Raji (cell line): ENCODE measurements around the gene ST8SIA6.

Source experiments
- POLR2A ChIP-seq: IDR thresholded peaks from 2 replicates; pipeline ENCODE4 v1.6.1; 2011; ENCODE audit warnings: low read depth, low read length, control low read depth; ENCODE audit not compliant: insufficient read depth

The ST8SIA6 gene

GRCh38 chr10:17416442-17417211, 37.8 kb downstream of the ST8SIA6 start:
- no peak for TF ChIP-seq POLR2A

DNA sequence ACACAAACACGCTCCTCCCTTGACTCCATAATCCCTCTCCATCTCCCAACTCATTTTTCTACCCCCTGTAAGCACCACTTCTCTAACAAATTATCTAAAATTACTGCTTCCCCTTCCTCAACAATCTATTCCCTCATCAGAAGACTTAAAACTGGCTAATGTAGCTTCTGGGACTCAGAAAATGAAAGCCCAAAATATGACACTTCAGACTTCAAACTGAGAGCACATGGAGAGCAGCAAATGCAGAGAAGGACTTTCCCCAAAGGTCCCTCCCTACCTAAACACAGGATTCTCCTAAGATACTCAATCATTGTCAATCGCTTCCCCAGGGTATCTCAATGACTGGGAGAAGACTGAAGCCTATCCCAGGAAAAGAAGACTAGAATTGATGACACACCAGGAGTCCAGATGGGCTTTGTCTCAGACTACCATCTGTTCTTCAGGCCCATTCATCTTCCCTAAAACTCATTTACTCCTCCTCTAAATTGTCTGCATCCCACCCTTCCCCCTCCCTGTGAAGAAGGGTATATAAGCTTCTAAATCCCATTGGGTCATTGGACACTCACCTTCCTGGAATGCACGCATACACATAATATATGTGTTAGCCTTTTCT, 39.2 kb downstream of the ST8SIA6 start:
- TF ChIP-seq POLR2A: no peak

- no peak for TF ChIP-seq POLR2A
These were observed 39.9 kb downstream of the ST8SIA6 start for GRCh38 chr10:17414484-17414883.

DNA sequence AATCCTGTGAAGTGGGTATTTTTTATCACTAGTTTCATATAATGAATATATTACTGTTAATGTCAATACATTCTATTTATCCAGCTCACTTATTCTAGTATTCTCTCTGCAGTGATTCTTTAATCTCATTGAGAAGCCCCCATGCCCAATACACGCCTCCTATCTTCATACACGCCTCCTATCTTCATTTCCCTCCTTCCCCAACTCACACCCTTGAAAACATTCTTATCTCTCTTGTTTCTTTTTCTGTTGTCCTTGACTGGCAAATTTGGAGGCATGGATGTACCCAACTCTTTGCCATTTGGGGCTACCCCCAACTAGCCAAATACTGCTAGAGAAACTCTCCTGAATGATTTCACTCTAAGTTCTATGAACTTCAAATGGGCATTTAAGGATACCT, 40.5 kb downstream of the ST8SIA6 start:
- no peak for TF ChIP-seq POLR2A

DNA sequence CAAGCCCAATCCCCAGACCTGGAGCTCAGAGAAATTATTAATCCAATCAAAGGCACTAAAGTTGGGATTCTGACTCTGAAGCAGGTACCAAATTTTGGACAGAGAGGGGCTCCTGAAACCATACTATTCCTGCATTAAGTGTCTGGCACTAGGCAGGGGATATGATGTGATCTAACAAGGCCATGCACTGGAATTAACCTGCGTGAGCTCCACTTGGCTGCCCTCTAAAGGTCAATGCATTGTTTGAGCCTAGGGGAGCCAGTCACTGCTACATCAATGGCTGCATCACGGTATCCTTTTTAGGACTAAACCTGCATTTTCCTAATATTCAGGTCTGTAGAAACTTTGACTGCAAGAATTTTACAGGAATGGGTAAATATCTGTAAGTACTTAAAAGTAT, 42.1 kb downstream of the ST8SIA6 start:
- no peak for TF ChIP-seq POLR2A

- no peak for TF ChIP-seq POLR2A
These were observed 43.5 kb downstream of the ST8SIA6 start for GRCh38 chr10:17410907-17411306.

DNA sequence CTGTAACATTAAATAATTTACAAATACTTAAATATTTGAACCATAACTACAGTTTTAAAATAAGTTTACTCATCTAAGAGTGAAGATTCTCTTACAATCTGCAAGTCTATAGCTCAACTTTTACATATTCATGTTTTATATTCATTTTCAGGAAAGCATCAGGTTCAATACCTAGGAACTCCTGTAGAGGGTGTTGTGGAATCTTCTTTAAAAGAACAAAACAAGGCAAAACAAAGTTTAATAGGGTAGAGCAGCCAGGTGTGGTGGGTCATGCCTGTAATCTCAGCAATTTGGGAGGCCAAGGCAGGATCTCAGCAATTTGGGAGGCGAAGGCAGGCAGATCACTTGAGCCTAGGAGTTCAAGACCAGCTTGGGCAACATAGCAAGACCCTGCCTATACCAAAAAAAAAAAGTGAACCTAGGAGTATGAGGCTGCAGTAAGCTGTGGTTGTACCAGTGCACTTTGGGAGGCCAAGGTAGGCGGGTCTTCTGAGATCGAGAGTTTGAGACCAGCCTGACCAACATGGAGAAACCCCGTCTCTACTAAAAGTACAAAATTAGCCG, 45.1 kb downstream of the ST8SIA6 start:
- no peak for TF ChIP-seq POLR2A

DNA sequence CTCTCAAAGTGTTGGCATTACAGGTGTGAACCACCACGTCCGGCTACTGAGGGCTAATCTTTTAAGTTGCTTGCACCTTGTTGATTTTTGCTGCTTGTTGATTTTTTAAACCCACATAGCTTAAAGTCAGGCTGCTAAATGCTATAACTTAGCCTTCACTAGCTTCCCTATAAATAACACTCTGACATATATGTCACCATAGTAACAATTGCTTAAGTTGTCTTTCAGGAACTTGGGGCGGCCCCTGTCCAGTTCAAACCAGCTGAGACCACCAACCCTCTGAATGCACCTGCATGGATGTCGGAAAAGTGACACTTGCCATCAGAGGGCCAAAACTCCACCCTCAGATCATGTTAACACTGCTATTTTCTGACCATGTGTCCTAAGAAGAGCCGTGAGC, 47.3 kb downstream of the ST8SIA6 start:
- TF ChIP-seq POLR2A: no peak

GRCh38 chr10:17406036-17406834, 48.2 kb downstream of the ST8SIA6 start:
- TF ChIP-seq POLR2A: no peak

DNA sequence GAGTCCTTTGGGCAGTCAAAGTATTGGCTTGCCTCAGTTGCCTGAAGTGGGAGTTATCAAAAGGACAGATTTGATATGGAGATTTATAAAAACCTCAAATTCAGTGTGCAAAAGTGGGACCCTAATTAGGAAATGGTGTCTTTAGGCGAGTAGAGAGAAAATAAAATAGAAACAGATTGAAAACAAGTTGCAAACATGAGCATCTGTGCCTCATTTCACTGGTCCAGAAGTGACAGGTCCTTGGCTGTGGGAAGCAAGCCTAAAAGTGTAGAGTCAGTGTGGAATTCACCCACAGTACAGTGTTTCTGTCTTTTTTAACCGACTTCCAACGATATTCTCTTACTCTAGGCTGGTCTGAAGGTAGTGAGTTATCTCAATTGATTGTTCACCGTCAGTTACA, 51.2 kb downstream of the ST8SIA6 start:
- TF ChIP-seq POLR2A: no peak

GRCh38 chr10:17396004-17396403, 58.4 kb downstream of the ST8SIA6 start:
- no peak for TF ChIP-seq POLR2A

- no peak for TF ChIP-seq POLR2A
These were observed 59.5 kb downstream of the ST8SIA6 start for GRCh38 chr10:17394854-17395253.

DNA sequence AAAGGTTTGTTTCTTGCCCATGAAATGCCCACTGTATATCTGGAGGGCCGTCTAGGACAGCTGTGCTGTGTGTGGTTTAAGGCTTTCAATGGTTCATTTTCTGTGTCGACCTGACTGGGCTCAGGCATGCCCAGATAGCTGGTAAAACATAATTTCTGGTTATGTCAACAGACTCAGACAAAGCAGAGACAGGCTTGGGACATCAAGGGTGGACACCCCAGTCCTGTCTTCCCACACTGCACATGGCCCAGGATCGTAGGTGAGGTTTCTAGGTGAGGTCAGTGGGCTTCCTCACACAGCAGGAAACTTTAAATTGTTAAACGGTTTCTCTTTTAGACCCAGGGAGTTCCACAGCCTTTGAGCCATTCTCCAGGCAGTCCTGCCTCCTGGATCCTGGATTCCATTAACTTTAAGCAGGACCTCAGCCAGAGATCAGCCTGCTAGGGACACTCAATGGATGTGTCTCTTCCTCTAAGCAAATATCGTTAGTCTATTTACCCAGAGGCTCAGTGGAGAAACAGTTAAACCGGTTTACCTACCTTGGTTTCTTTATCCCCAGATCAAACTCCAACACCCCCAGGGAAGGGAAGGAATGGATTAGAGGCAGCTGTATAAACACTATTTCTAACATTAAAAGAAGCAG, 66.4 kb downstream of the ST8SIA6 start:
- no peak for TF ChIP-seq POLR2A

- TF ChIP-seq POLR2A: no peak
These were observed 67.7 kb downstream of the ST8SIA6 start for GRCh38 chr10:17386616-17387075.

DNA sequence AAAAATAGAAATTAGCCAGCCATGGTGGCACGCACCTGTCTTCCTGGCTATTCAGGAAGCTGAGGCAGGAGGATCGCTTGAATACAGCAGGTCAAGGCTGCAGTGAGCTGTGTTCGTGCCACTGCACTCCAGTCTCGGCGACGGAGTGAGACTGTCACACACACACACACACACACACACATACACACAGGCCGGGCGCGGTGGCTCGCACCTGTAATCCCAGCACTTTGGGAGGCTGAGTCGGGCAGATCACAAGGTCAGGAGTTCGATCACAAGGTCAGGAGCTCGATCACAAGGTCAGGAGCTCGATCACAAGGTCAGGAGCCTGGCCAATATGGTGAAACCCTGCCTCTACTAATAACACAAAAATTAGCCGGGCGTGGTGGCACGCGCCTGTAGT, 68.4 kb downstream of the ST8SIA6 start:
- TF ChIP-seq POLR2A: no peak

DNA sequence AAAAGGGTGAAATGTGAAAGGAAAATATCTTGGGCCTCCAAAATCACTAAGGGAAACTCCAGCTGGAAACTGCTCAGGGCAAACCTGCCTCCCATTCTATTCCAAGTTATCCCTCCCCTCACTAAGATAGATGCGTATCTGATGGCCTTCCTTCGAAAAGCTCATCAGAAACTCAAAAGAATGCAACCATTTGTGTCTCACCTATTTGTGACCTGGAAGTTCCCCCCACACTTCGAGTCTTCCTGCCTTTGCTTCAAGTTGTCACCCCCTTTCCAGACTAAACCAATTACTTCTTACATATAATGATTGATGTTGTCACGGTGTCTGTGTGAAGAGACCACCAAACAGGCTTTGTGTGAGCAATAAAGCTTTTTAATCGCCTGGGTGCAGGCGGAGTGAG, 69.3 kb downstream of the ST8SIA6 start:
- no peak for TF ChIP-seq POLR2A
